ENCODE results near the gene CEPT1. TPM values are rescaled to one million over a fixed set of nuclear protein-coding genes. Genes with fewer than 3 reads are reported as not detected.

Gene CEPT1
- total and polyA plus RNA-seq, 9 of the 15 experiments (the other 6 are each of a cell fraction or from before 2014, with no cell fraction given), result 24.4 to 72.6 (median 42.4) TPM

- TF ChIP-seq ARID1B (IDR thresholded peaks at IDR 0.05) (peak; percentile 90), MGA (IDR thresholded peaks at IDR 0.05) (no peak), ETS1 (conservative IDR thresholded peaks at IDR 0.05; ENCODE audit: control insufficient read depth, low read depth, low read length) (no peak), CBFA2T3 (IDR thresholded peaks at IDR 0.05) (peak; percentile 79), ZNF696 (CRISPR knock-in tag; conservative IDR thresholded peaks at IDR 0.05) (no peak), EHMT2 (IDR thresholded peaks at IDR 0.05) (no peak), TCF3 (CRISPR knock-in tag; IDR thresholded peaks at IDR 0.05) (peak; percentile 90), SMARCA4 (IDR thresholded peaks at IDR 0.05) (peak; percentile 79), TAL1 (IDR thresholded peaks at IDR 0.05) (peak; percentile 81), DMBX1 (CRISPR knock-in tag; IDR thresholded peaks at IDR 0.05; ENCODE audit: borderline replicate concordance) (no peak), USF2 (CRISPR knock-in tag; IDR thresholded peaks at IDR 0.05) (no peak), KLF1 (tag; IDR thresholded peaks at IDR 0.05) (no peak), GMEB1 (CRISPR knock-in tag; IDR thresholded peaks at IDR 0.05) (no peak), C11orf30 (IDR thresholded peaks at IDR 0.05; ENCODE audit: low read depth) (peak; percentile 65)
Observed at GRCh38 chr1:111172463-111172862, 32.4 kb downstream of the CEPT1 start (continued).

Data from K562 (cell line).